Epidermal melanocyte (primary cell): ENCODE results near the gene NOL11.
"Not testable (repeated sequence)": the region's sequence is repeated elsewhere in the genome, so short reads cannot be mapped to it uniquely, and the experiment has no call there.

ENCODE experiments used
- DNase-seq: peaks from one replicate; pipeline ENCODE4 v3.0.0; 2011; ENCODE audit warnings: low spot score; ENCODE audit not compliant: insufficient read length

NOL11 gene

GRCh38 chr17:67717624-67718324 is at the start of gene NOL11:
TSS of gene NOL11 (plus strand) at chr17:67717936. CDS start at chr17:67717948, 12 bp downstream.
- DNase-seq: peak; percentile 85

- DNase-seq: no peak
Measured at GRCh38 chr17:67671493-67671892, 46.2 kb upstream of the NOL11 start.

- DNase-seq: peak; percentile 42
Measured at GRCh38 chr17:67672592-67673335, 45.0 kb upstream of the NOL11 start.

GRCh38 chr17:67675481-67675880 is 42.3 kb upstream of the NOL11 start:
- no peak for DNase-seq

GRCh38 chr17:67676305-67676704 is 41.4 kb upstream of the NOL11 start:
- no peak for DNase-seq

- DNase-seq: no peak
Measured at GRCh38 chr17:67678414-67678813, 39.3 kb upstream of the NOL11 start.

GRCh38 chr17:67679225-67679624 is 38.5 kb upstream of the NOL11 start:
- DNase-seq: no peak

- no peak for DNase-seq
Measured at GRCh38 chr17:67679721-67680120, 38.0 kb upstream of the NOL11 start.

GRCh38 chr17:67680445-67681224 is 37.1 kb upstream of the NOL11 start:
- DNase-seq: no peak

GRCh38 chr17:67682196-67682595 is 35.5 kb upstream of the NOL11 start:
- no peak for DNase-seq

GRCh38 chr17:67685351-67685750 is 32.4 kb upstream of the NOL11 start:
- DNase-seq: no peak

GRCh38 chr17:67686241-67686640 is 31.5 kb upstream of the NOL11 start:
- DNase-seq: no peak

- DNase-seq: no peak
Measured at GRCh38 chr17:67687511-67687910, 30.2 kb upstream of the NOL11 start.

GRCh38 chr17:67689534-67690177 is 28.1 kb upstream of the NOL11 start:
- DNase-seq: peak; percentile 41

- no peak for DNase-seq
Measured at GRCh38 chr17:67693811-67694210, 23.9 kb upstream of the NOL11 start.

GRCh38 chr17:67696347-67696746 is 21.4 kb upstream of the NOL11 start:
- no peak for DNase-seq

- DNase-seq: no peak
Measured at GRCh38 chr17:67696853-67697498, 20.8 kb upstream of the NOL11 start.

- no peak for DNase-seq
Measured at GRCh38 chr17:67700037-67700724, 17.6 kb upstream of the NOL11 start.

GRCh38 chr17:67700725-67701119 is 17.0 kb upstream of the NOL11 start:
- DNase-seq: no peak

GRCh38 chr17:67702861-67703260 is 14.9 kb upstream of the NOL11 start:
- not testable (repeated sequence) for DNase-seq
